ENCODE data around the gene EPN2. TPM values are rescaled to one million over a fixed set of nuclear protein-coding genes. Genes with fewer than 3 reads are reported as not detected.

Gene EPN2
- total and polyA plus RNA-seq, 10 of the 15 experiments (the other 5 are each of a cell fraction or from before 2014, with no cell fraction given) = 0.26 to 8.4 (median 4.7) TPM

DNA sequence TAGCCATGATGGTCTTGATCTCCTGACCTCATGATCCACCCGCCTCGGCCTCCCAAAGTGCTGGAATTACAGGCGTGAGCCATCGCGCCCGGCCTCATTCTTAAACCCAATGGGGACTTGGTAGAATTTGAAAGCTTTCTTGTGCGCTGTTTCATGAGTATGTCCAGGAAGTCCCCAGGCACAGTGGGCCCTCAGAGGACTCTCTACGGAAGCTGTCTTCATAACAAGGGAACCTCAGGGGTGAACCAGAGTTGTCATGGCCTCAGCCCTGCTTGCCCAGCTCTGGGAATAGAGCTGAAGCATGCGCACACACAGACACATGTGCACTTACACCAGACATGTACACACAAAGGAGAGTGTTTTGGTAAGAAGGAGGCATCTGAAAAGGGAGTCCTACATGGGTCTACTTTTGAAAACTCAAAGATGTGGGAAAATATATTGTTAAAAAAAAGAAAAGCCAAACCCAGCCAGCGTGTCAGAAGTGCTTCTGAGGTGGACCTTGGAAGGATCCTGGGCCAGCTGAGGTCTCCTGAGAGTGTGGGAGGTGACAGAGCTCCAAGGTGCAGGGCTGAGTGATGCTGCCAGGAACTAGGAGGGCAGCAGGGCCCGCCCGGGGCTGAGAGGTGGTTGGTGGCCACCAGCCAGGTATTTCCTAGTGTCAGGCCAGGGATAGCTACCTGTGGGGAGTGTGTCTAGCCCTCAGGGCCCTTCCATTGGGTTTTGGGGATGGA is 54.6 kb downstream of the EPN2 start:
- no peak overlapping the region for H3K4me3 ChIP-seq
- no peaks in the 10 kb centered on the region for H3K79me2 ChIP-seq (ENCODE audit: control insufficient read depth, insufficient read depth, low read length)
- no peaks in the 10 kb centered on the region for H3K9me3 ChIP-seq (replicated peaks; ENCODE audit: control insufficient read depth, insufficient read depth, low read length)
- SMC1A ChIA-PET (ENCODE audit: uncharacterized antibody, unreplicated experiment) = interaction anchor here (1.9 kb wide), 1 partner anchor 9 kb away, joined by 7 read pairs; no protein-coding TSS in a partner anchor
- intact Hi-C loops (cut with micrococcal nuclease; ENCODE audit: unreplicated experiment) = no loop called here
- BruUV-seq (replicated peaks) = no TSS peak
- no peak for FAIRE-seq
- in situ Hi-C loops (cut with MboI) = no loop called here
- no peaks in the 10 kb centered on the region for H3K4me1 ChIP-seq (ENCODE audit: control insufficient read depth, insufficient read depth, low read length)
- H4K20me1 ChIP-seq (ENCODE audit: control insufficient read depth, insufficient read depth) = no peaks in the 10 kb centered on the region
- WGBS (ENCODE audit: insufficient coverage, insufficient replicate concordance, low lambda C conversion rate, missing lambda C conversion rate) = 70% methylated on average over 12 of the region's 12 CpGs
- no peak overlapping the region for H3K27ac ChIP-seq (ENCODE audit: control insufficient read depth, insufficient read depth)
- H3K36me3 ChIP-seq (ENCODE audit: control insufficient read depth in 2 of 2, insufficient read depth in 2 of 2, low read length in 1 of 2) = no peaks in the 10 kb centered on the region
- H3K9ac ChIP-seq (ENCODE audit: control insufficient read depth, insufficient read depth, low read length) = no peak overlapping the region
- H2AFZ ChIP-seq (ENCODE audit: control insufficient read depth, low read depth, low read length) = no peak overlapping the region
- POLR2A ChIA-PET = no interaction called here
- no peak overlapping the region for H3K4me2 ChIP-seq (ENCODE audit: control insufficient read depth, insufficient read depth)
- CTCF ChIA-PET = no interaction called here
- H3K27me3 ChIP-seq (replicated peaks in 1 of 2; ENCODE audit: control insufficient read depth in 2 of 2, insufficient read depth in 2 of 2, low read length in 1 of 2) = no peaks in the 10 kb centered on the region; a peak in 2 of 4 replicates
- ATAC-seq = no peak
- no peak for DNase-seq (ENCODE audit: low read depth, low spot score)
- RAD21 ChIA-PET (ENCODE audit: unreplicated experiment) = no interaction called here
- TF ChIP-seq CTCF (IDR thresholded peaks at IDR 0.05 in 2 of 3, conservative IDR thresholded peaks at IDR 0.05 in 1 of 3; ENCODE audit: control insufficient read depth in 2 of 3, extremely low read depth in 1 of 3, insufficient read depth in 1 of 3, low read depth in 3 of 3, low read length in 3 of 3) = no peak
- no peak for TF ChIP-seq MAX (IDR thresholded peaks at IDR 0.05; ENCODE audit: low read depth, low read length)
- no peak for TF ChIP-seq EP300 (IDR thresholded peaks at IDR 0.05; ENCODE audit: borderline replicate concordance in 1 of 2, control insufficient read depth in 1 of 2, low read depth in 2 of 2, low read length in 2 of 2)
- no peak for TF ChIP-seq CBX3 (IDR thresholded peaks at IDR 0.05; ENCODE audit: borderline replicate concordance, low read depth)
- TF ChIP-seq CEBPB (IDR thresholded peaks at IDR 0.05; ENCODE audit: borderline replicate concordance in 1 of 2, low read depth in 2 of 2, low read length in 2 of 2) = no peak
- no peak for TF ChIP-seq JUND (IDR thresholded peaks at IDR 0.05; ENCODE audit: low read depth, low read length)
- TF ChIP-seq POLR2AphosphoS5 (IDR thresholded peaks at IDR 0.05; ENCODE audit: low read length) = no peak
- no peak for TF ChIP-seq ZBTB4 (CRISPR knock-in tag; IDR thresholded peaks at IDR 0.05)
- no peak for TF ChIP-seq SMAD1 (IDR thresholded peaks at IDR 0.05; ENCODE audit: low read depth, partially characterized antibody)
- no peak for TF ChIP-seq E4F1 (IDR thresholded peaks at IDR 0.05; ENCODE audit: borderline replicate concordance, partially characterized antibody)
- no peak for TF ChIP-seq RAD21 (IDR thresholded peaks at IDR 0.05; ENCODE audit: insufficient read depth, low read depth, low read length)
- no peak for TF ChIP-seq RFX5 (IDR thresholded peaks at IDR 0.05; ENCODE audit: low read depth, low read length)
- TF ChIP-seq, protein P1, sequence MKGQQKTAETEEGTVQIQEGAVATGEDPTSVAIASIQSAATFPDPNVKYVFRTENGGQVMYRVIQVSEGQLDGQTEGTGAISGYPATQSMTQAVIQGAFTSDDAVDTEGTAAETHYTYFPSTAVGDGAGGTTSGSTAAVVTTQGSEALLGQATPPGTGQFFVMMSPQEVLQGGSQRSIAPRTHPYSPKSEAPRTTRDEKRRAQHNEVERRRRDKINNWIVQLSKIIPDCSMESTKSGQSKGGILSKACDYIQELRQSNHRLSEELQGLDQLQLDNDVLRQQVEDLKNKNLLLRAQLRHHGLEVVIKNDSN (IDR thresholded peaks at IDR 0.05; ENCODE audit: borderline replicate concordance, extremely low read length, insufficient read depth, low read depth, low read length) = no peak

Measured in GM12878 (cell line).